NCI-H2227 treated with DMSO at 0.1 percent for 48 hours (cell line): ENCODE results near the gene TEFM.
"Not testable (repeated sequence)": the region's sequence is repeated elsewhere in the genome, so short reads cannot be mapped to it uniquely, and the experiment has no call there.

Experiments used
- DNase-seq: peaks from one replicate; lab custom pipeline; 2025; lab: John Stamatoyannopoulos, UW

TEFM gene, protein sequence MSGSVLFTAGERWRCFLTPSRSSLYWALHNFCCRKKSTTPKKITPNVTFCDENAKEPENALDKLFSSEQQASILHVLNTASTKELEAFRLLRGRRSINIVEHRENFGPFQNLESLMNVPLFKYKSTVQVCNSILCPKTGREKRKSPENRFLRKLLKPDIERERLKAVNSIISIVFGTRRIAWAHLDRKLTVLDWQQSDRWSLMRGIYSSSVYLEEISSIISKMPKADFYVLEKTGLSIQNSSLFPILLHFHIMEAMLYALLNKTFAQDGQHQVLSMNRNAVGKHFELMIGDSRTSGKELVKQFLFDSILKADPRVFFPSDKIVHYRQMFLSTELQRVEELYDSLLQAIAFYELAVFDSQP

DNA sequence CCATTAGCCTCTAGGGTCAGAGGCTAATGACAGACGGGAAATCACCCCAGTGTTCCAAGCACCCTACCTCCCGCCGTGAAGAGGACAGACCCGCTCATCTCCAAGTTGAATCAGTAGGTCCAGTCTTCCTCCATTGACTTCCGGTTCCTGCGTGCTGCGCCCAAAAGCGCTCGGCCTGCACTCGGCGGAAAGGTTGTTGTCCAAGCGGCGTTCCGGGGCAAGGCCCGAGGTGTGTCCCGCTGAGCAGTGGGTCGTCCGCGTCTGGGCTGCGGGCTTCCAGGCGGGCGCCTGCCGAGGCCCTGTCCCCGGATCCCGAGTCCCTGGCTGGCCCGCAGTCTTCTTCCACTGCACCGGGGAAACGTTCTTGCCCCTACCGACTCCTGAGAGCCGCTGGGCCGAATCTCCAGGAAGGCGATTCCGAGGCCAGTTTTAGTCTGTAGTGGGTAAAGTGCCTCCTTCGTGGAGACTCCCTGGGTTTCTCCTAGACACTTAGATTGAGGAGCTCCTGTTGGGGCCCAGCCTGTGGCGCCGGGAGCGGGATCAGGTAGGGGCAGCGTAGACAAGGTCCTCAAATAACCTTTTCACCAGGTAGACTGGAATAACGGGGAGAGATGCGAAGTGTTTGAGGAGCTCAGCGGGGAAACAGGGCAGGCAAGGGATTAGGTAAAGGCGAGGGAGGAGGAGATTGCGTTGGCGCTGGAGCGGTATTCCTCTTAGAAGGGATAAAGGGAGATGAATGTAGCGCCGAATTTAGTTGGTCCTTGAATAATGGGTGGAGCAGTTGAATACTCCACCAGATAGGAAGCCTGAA is at the start of gene TEFM:
TEFM (minus strand) TSS at position 138 of the 811 bp plus-strand sequence; CDS start at position 98, 40 bp downstream.
- DNase-seq = peak; percentile 85

DNA sequence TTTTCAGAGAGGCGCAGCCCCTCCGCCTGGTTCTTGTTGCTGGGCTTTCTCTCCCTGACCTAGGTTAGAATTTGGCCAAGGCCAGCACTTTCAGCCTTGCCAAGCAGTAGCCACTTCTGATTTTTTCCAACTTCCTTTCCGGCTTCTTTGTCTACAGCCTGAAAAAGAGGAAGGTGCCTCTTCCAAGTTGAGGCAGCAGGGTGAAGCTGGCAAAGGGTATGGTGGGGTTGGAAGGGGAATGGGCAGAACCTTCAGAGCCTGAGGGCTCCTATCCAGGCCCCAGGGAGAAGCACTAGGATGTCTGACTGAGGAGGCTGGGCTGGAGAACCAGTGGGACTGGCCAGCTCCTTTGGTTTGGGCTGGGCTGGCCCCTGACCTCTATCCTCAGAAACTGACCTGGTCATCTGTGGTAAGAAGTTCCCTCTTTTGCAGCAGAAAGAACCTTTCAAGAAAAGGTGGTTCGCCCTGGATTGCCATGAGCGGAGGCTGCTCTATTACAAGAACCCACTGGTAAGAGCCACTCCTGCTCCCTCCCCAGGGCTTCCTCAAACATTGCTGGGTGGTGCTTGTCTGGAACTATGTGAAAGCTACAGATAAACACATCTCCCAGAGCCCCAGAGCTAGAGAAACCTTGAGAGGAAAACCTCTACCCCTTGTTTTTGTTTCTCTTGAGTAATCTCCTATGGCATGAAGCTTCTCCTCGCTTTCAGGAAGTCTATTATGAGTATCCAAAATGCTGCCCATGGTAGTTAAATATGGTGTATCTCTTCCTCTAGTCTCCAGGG is 48.2 kb upstream of the TEFM start:
- DNase-seq = no peak

DNA sequence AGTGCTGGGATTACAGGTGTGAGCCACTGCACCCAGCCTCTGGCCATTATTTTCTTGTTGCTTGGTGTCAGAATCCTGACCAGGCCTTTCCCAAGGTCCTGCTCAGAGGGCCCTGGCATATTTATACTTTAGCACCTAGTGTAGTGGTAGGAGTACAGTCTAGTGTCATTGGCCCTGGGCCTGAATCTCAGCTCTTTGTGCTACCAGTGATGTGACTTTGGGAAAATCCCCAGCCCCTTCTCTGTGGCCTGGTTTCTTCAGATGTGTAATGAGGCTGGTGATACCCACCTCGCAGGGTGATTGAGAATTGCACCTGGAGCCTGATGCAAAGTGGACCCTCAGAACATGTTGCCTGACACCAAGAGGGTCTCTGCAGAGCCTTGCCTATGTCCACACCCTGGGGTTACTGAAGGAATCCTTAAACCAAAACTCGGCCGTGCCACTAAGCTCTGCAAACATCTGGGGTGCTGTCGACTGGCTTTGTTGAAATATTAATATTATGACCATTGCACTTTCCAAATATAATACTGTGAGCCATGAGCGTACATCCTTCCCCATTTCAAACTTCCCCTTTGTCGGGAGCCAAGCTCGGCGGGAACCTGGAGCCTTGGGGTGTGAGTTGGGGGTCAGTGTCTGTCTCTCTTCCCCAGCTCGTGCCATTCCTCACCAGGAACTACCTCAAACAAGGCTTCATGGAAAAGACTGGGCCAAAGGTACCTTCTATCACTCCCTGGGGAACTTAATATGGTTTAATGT is 46.8 kb upstream of the TEFM start:
- no peak for DNase-seq

DNA sequence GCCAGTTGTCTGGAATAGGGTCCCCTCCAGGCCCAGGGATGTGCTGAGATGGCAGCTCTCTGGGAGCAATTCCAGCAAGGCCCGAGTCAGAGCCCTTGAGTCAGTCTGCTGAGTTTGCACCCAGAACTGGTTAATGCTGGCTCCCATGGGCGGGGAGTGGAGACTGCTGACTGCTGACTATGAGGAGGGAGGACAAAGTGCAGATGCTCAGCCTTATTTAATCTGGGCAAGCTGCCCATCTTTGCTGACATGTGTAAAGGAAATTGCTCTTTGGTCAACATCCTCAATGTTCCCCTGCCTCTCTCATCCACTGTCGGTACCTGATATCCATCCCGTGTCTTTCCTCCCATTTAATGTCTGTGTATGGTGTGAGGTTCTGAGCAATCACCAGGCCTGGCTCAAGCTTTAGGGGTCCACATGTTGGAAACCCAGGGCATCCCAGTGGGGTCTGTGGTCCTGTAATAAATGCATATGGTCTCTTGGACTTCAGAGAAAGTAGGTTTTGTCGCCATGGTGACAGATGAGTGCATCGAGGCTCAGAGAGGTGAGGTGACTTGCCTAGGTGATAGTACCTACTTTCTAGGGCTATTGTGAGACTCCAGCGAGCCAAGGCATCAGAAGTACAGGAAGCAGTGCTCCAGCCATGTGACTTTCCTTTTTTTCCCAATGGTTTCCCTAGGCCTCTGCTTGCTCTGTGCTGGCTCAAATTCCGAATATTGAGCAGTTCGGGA is 44.8 kb upstream of the TEFM start:
- peak; percentile 11 for DNase-seq

DNA sequence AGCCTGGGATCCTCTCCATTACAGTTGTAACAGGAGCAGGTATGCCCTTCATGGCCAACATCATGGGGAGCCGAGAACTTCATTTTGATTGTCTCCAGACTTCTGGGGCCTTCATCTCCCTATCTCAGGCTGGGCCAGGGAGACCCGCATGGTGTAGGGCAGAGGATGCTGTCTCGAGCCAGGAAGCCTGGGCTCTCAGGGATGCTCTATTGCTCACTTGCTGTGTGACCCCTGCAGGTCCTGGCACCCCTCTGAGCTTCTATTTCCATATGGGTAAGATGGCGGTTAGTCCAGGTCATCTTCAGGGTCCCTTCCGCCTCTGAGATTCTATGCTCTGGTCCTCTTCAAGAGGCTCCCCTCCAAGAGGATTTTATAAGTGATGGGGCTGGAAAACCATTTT is 44.2 kb upstream of the TEFM start:
- no peak for DNase-seq

DNA sequence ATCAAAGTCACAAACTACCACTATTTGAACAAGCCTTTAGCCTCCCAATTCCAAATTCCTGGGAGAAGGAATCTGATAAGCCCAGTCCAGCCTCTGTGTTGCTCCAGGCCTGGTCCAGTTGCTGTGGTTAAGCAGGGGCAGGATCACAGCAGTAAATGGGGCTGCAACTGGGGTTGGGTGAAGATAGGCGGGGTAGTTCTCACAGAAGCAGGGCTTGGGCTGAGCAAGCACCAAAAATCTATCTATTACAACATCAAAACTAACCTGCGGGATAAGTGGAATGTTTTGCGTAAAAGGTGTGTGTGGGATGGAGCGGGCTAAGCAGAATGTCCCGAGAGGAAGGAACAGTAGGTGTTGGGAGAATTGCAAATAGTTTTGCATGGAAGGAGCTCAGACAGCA is 41.8 kb upstream of the TEFM start:
- DNase-seq = no peak

DNA sequence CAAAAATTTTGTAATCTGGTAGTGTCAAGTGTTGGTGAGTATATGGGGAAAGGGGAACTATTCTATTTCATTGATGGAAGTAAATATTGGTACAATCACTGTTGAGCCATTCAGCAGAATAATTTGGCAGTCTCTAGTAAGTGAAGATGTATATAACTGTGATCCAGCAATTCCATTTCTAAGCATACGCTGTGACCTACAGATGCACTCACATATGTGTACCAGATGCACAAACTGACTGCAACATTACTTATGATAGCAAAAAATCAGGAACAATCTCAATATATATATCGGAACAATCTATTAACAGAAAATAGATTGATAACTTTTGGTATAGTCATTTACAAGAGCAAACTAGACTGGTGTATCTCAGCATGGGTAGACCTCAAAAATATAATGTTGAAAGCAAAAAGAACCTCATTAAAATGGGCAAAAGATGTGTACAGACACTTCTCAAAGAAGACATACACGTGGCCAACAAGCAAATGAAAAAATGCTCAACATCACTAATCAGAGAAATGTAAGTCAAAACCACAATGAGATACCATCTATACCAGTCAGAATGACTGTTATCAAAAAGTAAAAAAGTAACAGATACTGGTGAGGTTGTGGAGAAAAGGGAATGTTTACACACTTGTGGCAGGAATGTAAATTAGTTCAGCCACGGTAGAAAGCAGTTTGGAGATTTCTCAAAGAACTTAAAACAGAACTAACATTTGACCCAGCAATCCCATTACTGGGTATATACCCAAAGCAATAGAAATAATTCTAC is 36.5 kb upstream of the TEFM start:
- no peak for DNase-seq

DNA sequence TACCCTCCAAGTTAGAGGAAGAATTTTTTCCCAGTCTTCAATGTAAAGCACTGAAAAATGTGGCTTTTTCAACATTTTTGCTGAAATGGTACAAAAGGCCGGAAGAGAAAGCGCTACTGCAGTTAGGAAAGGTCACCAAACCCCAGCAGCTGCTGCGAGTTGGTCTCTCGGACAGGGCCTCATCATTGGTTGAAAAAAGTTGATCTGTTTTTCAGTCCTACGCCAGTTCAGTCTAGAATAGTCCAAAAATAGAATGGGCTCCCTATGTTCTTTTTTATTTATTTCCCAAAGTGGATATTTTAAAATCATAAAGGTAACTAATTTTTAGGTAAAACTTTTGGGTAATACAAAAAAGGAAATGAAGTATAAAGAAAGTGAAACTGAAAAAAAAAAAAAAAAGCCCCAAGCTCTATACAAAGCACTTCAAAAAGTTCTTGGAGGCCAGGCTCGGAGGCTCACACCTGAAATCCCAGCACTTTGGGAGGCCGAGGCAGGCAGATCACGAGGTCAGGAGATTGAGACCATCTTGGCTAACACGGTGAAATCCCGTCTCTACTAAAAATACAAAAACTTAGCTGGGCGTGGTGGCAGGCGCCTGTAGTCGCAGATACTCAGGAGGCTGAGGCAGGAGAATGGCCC is 33.1 kb upstream of the TEFM start:
- DNase-seq = no peak

DNA sequence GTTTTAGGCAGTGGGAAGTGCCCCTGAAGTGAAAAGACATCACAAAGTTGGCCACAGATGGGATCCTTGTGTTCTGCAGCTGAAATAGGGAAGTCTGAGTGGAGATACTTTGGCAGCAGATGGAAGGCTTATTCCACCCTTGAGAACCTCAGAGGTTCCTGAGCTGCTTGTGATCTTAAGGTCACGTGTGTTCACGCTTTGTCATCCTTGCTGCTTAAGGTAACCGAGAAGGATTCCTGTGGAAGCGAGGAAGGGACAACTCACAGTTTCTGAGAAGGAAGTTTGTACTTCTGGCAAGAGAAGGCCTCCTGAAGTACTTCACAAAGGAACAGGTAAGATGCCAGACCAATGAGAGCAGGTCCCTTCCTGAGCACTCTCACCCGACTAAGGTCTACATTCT is 27.9 kb upstream of the TEFM start:
- DNase-seq = no peak

DNA sequence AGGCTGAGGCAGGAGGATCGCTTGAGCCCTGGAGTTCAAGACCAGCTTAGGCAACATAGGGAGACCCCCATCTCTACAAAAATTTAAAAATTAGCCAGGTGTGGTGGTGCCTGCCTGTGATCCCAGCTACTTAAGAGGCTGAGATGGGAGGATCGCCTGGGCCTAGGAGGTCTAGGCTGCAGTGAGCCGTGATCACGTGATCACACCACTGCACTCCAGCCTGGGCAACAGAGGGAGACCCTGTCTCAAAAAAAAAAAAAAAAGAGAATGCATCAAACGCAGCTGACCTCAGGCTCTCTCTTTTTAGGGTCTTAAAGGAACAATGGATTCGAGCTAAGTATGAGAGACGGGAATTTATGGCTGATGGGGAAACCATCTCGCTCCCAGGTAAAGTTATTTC is 25.5 kb upstream of the TEFM start:
- DNase-seq = not testable (repeated sequence)

DNA sequence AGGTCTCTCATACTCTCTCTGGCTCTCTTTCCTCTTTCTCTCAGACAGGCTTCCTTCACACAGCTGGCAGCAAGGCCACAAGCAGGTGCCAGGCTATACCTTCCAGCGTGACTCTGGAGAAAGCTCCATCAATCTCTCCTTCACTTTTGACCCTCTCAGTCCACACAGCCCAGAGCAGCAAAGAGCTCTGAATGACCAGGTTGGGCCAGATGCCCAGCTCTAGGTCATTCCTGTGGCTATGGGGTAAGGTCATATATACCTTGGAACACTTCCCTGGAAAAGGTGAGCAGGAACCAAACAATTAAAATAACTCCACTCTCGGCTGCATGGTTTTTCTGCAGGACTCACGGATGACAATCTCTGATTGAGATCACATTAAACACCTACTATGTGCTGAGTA is 24.5 kb upstream of the TEFM start:
- DNase-seq = no peak

DNA sequence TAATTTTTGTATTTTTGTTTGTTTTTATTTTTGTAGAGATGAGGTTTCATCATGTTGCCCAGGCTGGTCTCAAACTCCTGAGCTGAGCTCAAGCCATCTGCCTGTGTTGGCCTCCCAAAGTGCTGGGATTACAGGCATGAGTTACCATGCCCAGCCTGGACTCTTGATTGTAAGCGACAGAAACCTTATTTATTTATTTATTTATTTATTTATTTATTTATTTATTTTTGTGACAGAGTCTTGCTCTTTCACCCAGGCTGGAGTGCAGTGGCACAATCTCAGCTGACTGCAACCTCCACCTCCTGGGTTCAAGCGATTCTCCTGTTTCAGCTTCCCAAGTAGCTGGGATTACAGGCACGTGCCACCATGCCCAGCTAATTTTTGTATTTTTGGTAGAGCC is 23.8 kb upstream of the TEFM start:
- not testable (repeated sequence) for DNase-seq

DNA sequence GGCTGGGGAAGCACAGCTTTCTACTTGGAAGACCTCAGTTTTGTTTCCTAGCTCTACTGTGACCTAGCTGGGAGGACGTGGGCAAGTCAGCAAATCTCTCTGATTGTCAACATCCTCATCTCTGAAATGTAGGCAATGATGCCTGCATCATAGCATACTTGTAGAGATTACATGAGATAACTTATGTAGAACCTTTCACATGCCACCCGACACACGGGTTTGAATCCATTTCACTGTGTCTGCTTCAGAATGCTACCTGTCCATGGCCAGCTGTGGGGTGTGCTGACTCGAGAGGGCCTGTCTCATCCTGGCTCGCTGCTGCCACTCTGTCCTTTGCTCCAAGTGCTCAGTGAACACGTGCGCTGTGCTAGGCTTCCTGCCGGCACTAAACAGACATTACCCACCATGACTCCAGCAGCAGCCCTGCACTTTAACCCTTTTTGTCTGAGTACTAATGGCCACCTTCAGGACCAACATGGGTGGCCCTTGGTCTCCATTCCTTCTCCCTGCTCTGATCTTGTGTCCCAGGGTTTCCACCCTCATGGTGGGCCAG is 23.1 kb upstream of the TEFM start:
- no peak for DNase-seq

DNA sequence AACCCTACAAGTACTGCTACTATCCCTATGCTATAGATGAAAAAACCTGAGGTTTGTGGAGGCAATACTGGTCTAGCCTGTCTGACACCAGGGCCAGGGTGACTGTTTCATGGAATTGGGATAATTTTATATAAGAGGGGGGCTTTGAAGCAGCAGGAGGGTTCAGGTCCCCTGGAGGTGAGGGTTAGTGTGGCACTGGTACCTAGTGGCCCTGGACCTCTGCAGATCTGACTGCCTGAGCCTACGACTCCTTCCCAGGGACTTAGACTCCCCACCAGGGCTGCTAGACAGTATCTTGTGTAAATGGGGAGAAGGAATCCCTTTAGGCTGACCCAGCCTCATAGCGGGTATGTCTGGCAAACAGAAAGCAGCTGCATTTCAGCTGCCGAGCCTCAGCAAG is 22.5 kb upstream of the TEFM start:
- DNase-seq = no peak

DNA sequence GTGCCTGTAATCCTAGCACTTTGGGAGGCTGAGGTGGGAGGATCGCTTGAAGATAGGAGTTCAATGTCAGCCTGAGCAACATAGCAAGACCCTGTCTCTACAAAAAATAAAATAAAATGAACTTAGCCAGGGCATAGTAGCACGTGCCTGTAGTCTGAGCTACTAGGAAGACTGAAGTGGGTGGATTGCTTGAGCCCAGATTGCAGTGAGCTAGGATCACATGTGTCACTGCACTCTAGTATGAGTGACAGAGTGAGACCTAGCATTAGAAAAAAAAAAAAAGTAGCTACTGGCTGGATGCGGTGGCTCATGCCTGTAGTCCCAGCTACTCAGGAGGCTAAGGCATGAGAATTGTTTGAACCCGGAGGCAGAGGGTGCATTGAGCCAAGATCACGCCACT is 21.7 kb upstream of the TEFM start:
- DNase-seq = no peak

DNA sequence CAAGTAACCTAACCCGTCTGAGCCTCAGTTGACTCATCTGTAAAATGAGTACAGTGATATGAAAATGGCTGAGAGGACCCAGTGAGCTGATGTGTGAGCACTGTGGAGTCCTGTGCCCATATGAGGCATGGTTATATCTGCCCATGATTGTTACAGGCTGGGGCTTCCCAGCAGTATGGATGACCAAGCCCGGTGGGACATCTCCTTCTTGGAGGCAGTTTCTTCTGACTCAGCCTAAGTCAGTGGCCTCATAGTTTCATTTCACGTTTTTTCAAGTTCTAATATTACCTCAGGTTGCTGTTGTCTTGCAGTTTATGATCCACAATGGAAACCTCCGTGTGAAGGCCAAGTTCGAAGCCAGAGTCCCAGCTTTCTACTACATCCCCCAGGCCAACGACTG is 20.5 kb upstream of the TEFM start:
- DNase-seq = no peak

DNA sequence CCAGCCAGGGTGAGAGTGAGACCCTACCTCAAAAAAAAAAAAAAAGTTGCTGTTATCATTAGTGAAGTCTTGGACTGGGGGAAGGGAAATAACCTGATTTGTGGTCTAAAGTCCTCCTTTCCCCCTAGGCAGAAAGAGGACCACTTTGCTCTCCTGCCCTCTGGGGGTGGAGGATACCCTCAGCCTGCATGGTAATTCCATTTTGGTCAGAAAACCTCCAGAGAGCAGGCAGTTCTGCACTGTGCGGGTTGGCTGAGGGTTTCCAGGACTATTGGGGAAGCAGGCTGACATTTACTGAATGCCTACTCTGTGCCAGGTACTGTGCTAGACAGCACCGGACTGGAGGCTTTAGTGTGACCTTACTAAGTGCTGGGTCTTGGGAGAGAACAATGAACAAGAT is 18.3 kb upstream of the TEFM start:
- DNase-seq = no peak

DNA sequence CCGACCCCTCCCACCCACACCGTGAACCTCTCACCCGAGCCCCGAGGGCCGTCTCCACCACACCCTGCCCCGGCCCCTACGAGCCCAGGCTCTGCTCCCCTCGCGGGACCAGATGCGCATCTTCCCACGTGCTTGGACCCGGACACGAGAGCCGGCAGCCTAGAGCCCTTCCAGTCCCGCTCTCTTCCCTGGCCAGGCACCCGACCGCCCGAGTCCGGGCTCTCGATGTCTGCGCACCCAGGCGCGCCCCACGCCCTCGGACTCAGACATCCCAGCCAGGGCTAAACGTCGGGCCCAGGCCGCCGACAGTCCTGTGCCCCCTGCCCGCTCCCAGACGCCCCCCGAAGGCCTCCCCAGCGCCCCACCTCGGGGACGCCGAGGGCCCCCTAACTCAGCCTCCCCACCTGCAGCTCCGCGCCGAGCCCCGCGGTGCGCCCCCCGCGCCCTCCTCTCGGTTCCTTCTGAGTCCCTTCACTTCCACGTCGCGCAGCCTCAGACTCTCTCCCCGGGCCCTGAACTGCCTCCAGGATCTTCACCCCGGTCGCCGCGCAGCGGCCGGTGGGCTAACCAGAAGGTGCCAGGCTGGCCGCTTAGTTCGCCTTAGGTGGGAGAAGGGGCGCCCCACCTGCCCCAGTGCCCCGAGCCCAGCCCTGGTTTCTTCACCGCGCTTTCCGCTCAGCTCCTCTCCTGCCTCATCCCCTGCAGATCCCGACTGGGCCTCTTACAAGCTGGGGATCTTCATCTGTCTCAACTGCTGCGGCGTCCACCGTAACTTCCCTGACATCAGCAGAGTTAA is 16.4 kb upstream of the TEFM start:
- DNase-seq = no peak
